Caco-2 (cell line): ENCODE results near the gene CHIT1. TPM values are rescaled to one million over a fixed set of nuclear protein-coding genes. Genes with fewer than 3 reads are reported as not detected.

Experiments
- BruUV-seq: library from RNA; stranded (reverse); fragments of 400-500 nt; replicated peaks from 2 replicates; lab custom pipeline; 2021; lab: Mats Ljungman, UMichigan
- CTCF ChIA-PET: fragments of 300-600 bp; sonication (Branson Sonifier 250); formaldehyde crosslinking; loops from one replicate; lab custom pipeline; 2022; ENCODE audit warnings: antibody characterized with exemption; lab: Charles Lee
- POLR2A ChIA-PET: fragments of 300-600 bp; sonication (Branson Sonifier 250); formaldehyde crosslinking; loops from one replicate; lab custom pipeline; 2022; ENCODE audit warnings: antibody characterized with exemption; lab: Charles Lee
- DNase-seq, 2 experiments: peaks; one replicate each; pipeline versions ENCODE4 v3.0.0 to v3.0.0-alpha.2; 2020 to 2022
- H3K27me3 ChIP-seq: replicated peaks from 2 replicates; pipeline ENCODE4 v1.6.0; 2011; ENCODE audit warnings: low read length; ENCODE audit not compliant: control insufficient read depth, insufficient read depth
- H3K36me3 ChIP-seq: 2 replicates; pipeline ENCODE4 v1.5.1; 2011; ENCODE audit warnings: low read length; ENCODE audit not compliant: control insufficient read depth, insufficient read depth
- H3K4me1 ChIP-seq: fragments of 250-450 bp; sonication (Bioruptor Pico); 2 replicates; pipeline ENCODE4 v1.5.1; 2020; ENCODE audit warnings: mild to moderate bottlenecking
- H3K4me3 ChIP-seq: 2 replicates; pipeline ENCODE4 v1.5.1; 2011; ENCODE audit warnings: low read depth, mild to moderate bottlenecking, control low read depth, low read length
- H3K9me3 ChIP-seq: fragments of 250-450 bp; sonication (Bioruptor Pico); 2 replicates; pipeline ENCODE4 v1.5.1; 2020; ENCODE audit warnings: mild to moderate bottlenecking, moderate library complexity
- H3K27ac Mint-ChIP-seq: one replicate; pipeline ENCODE4 v1.8.0; 2022; ENCODE audit warnings: mixed read lengths; ENCODE audit not compliant: unreplicated experiment
- H3K27me3 Mint-ChIP-seq: one replicate; pipeline ENCODE4 v1.8.0; 2022; ENCODE audit warnings: mixed read lengths; ENCODE audit not compliant: insufficient read depth, unreplicated experiment
- H3K36me3 Mint-ChIP-seq: one replicate; pipeline ENCODE4 v1.8.0; 2022; ENCODE audit warnings: mild to moderate bottlenecking, mixed read lengths; ENCODE audit not compliant: insufficient read depth, unreplicated experiment
- H3K4me1 Mint-ChIP-seq: one replicate; pipeline ENCODE4 v1.8.0; 2022; ENCODE audit warnings: low read depth, mixed read lengths; ENCODE audit not compliant: unreplicated experiment
- H3K4me3 Mint-ChIP-seq: one replicate; pipeline ENCODE4 v1.8.0; 2022; ENCODE audit warnings: mild to moderate bottlenecking, moderate library complexity, mixed read lengths; ENCODE audit not compliant: unreplicated experiment
- H3K9me3 Mint-ChIP-seq: one replicate; pipeline ENCODE4 v1.8.0; 2022; ENCODE audit warnings: mixed read lengths; ENCODE audit not compliant: unreplicated experiment
- CTCF ChIP-seq, 2 experiments: fragments of 200-600 bp in 1 of 2; IDR thresholded peaks; 1 replicate in 1 of 2; 2 replicates in 1 of 2; pipeline versions ENCODE4 v1.5.1 to v1.8.0; 2011 to 2022; ENCODE audit warnings: antibody characterized with exemption in 1 of 2, control low read depth in 1 of 2, inconsistent platforms in 1 of 2, low read depth in 1 of 2, low read length in 1 of 2, mild to moderate bottlenecking in 1 of 2, moderate library complexity in 1 of 2; ENCODE audit not compliant: insufficient read depth in 1 of 2, severe bottlenecking in 1 of 2, unreplicated experiment in 1 of 2
- intact Hi-C: fragments of 100-400 bp; cut with micrococcal nuclease; formaldehyde crosslinking; loops from one replicate; pipeline ENCODE4 v1.10.0; 2022; ENCODE audit not compliant: unreplicated experiment
- total RNA-seq: library from RNA; stranded (reverse); gene quantifications from 2 replicates; pipeline ENCODE4 v1.2.3, GENCODE V29; 2022

CHIT1 gene
- total RNA-seq, 1 experiment from 2014 or later: not detected

DNA sequence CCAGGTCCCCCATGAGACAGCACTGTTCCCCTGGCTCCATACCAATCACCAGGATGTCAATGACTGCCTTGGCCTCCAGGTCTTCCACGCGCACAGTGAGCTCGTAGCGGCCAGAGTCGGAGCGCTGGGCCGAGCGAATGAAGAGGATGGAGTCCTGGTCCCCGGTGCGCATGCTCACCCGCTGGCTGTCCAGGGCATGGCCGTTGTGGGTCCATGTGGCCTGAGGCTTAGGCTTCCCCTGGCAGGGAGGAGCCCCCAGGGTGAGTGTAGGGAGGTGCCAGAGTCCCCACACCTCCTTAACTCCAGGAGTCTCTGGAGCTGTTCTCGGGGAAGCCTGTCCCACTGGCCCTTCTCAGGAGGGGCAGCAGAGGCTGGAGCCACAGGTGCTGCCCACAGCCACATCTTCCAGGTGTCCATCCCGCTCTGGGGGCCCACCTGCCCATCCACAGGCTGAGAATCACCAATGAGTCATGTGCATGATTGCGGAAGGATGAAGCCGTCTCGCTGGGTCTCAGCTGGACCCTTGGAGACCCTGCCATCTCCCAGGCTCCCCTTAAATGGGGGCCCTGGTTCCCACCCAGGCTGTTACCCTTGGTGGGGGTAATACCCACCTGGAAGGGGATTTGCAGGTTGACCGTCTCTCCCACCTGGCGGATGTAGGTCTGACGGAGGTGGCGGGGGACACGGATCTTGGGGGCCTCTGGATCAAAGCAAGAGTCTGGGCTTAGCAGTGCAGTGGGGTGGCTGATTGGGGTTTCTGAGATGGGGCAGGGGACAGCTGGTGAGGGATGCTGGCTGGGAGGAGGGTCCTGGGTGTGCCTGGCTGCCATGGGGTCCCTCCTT is 57.9 kb downstream of the CHIT1 start:
- CTCF ChIA-PET: interaction anchor here (0.6 to 2.8 kb wide), 10 partner anchors 17 to 1730 kb away, joined by 3 to 14 read pairs (median 4); no protein-coding TSS in a partner anchor

GRCh38 chr1:203170625-203171330 is 58.7 kb downstream of the CHIT1 start:
- intact Hi-C loops: loop anchor here (5.0 kb wide), 1 partner anchor 43 kb away; the partner anchor contains the start of gene ADORA1
- BruUV-seq: no TSS peak

More for the DNA sequence above, 57.9 kb downstream of the CHIT1 start:
- DNase-seq: no peak
- Histone ChIP-seq H3K27me3 (no peaks in the 10 kb centered on the region), H3K4me1 (peaks cover 66% of the 10 kb centered on the region), H3K9me3 (no peaks in the 10 kb centered on the region), H3K4me3 (no peak overlapping the region), H3K36me3 (no peaks in the 10 kb centered on the region)
- H3K9me3 Mint-ChIP-seq: no peaks in the 10 kb centered on the region
- H3K36me3 Mint-ChIP-seq: peaks cover 50% of the 10 kb centered on the region
- peak overlapping the region; percentile 86 for H3K27ac Mint-ChIP-seq
- no peak for TF ChIP-seq CTCF (IDR thresholded peaks at IDR 0.05; ENCODE audit: insufficient read depth in 1 of 2, low read depth in 1 of 2, low read length in 1 of 2, severe bottlenecking in 1 of 2, unreplicated experiment in 1 of 2)
- intact Hi-C loops: loop anchor here (2.0 to 5.0 kb wide), 2 partner anchors 44 to 133 kb away; partner anchors contain the start of gene ADORA1
- no peaks in the 10 kb centered on the region for H3K27me3 Mint-ChIP-seq
- POLR2A ChIA-PET: no interaction called here
- BruUV-seq: no TSS peak
- no peak overlapping the region for H3K4me3 Mint-ChIP-seq
- H3K4me1 Mint-ChIP-seq: peaks cover 65% of the 10 kb centered on the region

More at GRCh38 chr1:203170625-203171330, 58.7 kb downstream of the CHIT1 start:
- ChIA-PET POLR2A (no interaction called here), CTCF (no interaction called here)
- H3K27me3 Mint-ChIP-seq: no peaks in the 10 kb centered on the region
- TF ChIP-seq CTCF (IDR thresholded peaks at IDR 0.05; ENCODE audit: insufficient read depth in 1 of 2, low read depth in 1 of 2, low read length in 1 of 2, severe bottlenecking in 1 of 2, unreplicated experiment in 1 of 2): no peak
- Histone ChIP-seq H3K27me3 (no peaks in the 10 kb centered on the region), H3K36me3 (no peaks in the 10 kb centered on the region), H3K4me1 (peaks cover 63% of the 10 kb centered on the region), H3K4me3 (no peak overlapping the region), H3K9me3 (no peaks in the 10 kb centered on the region)
- no peak overlapping the region for H3K4me3 Mint-ChIP-seq
- peaks cover 50% of the 10 kb centered on the region for H3K36me3 Mint-ChIP-seq
- no peaks in the 10 kb centered on the region for H3K9me3 Mint-ChIP-seq
- peak overlapping the region; percentile 86 for H3K27ac Mint-ChIP-seq
- no peak for DNase-seq
- peaks cover 68% of the 10 kb centered on the region for H3K4me1 Mint-ChIP-seq
